ENCODE data around the gene LRBA. TPM values are rescaled to one million over a fixed set of nuclear protein-coding genes. Genes with fewer than 3 reads are reported as not detected.

LRBA gene
- total and polyA plus RNA-seq, 9 of the 15 experiments (the other 6 are each of a cell fraction or from before 2014, with no cell fraction given): 24.2 to 88.7 (median 59.7) TPM

- TF ChIP-seq MGA (IDR thresholded peaks at IDR 0.05): 0 out of 2 replicates have a peak, but pooled peaks have one; percentile 11
- TF ChIP-seq JUNB (CRISPR knock-in tag; conservative IDR thresholded peaks at IDR 0.05): no peak
- no peak for TF ChIP-seq KDM1A (IDR thresholded peaks at IDR 0.05)
- 0 out of 2 replicates have a peak, but pooled peaks have one; percentile 11 for TF ChIP-seq MYBL2 (IDR thresholded peaks at IDR 0.05; ENCODE audit: low read depth)
- no peak for TF ChIP-seq MYBL2 (CRISPR knock-in tag; IDR thresholded peaks at IDR 0.05; ENCODE audit: borderline replicate concordance)
- TF ChIP-seq HMBOX1 (IDR thresholded peaks at IDR 0.05): peak; percentile 49; the same call in 1 of the 2 replicates
- no peak for TF ChIP-seq NEUROD1 (IDR thresholded peaks at IDR 0.05; ENCODE audit: borderline replicate concordance, low read depth, low read length, partially characterized antibody)
- TF ChIP-seq TCF3 (CRISPR knock-in tag; IDR thresholded peaks at IDR 0.05): no peak
- TF ChIP-seq MEIS2 (IDR thresholded peaks at IDR 0.05; ENCODE audit: partially characterized antibody): peak; percentile 41
- TF ChIP-seq ZNF766 (CRISPR knock-in tag; conservative IDR thresholded peaks at IDR 0.05): no peak
- TF ChIP-seq ZBTB12 (CRISPR knock-in tag; IDR thresholded peaks at IDR 0.05): no peak
- peak; percentile 29; the same call in 1 of the 2 replicates for TF ChIP-seq EP300 (IDR thresholded peaks at IDR 0.05; ENCODE audit: low read length)
- TF ChIP-seq CBX1 (IDR thresholded peaks at IDR 0.05; ENCODE audit: low read depth): no peak
- TF ChIP-seq CEBPG (CRISPR knock-in tag; IDR thresholded peaks at IDR 0.05): no peak
- TF ChIP-seq CEBPG (tag; conservative IDR thresholded peaks at IDR 0.05 in 1 of 2, IDR thresholded peaks at IDR 0.05 in 1 of 2): no peak
Measured at GRCh38 chr4:151021637-151022334, 6.7 kb upstream of the LRBA start (continued).

All from K562 (cell line).